GM18909 (cell line): ENCODE results near the gene KLHL3.
"Not testable (repeated sequence)": the region's sequence is repeated elsewhere in the genome, so short reads cannot be mapped to it uniquely, and the experiment has no call there.

Source experiments
- ATAC-seq: cut with Tn5 transposase; IDR thresholded peaks from one replicate; pipeline ENCODE4 v1.9.1; 2021; ENCODE audit warnings: mild to moderate bottlenecking; ENCODE audit not compliant: unreplicated experiment, poor library complexity

KLHL3 gene

GRCh38 chr5:137672881-137673280 is 63.0 kb downstream of the KLHL3 start:
- ATAC-seq = no peak

GRCh38 chr5:137672001-137672400 is 63.9 kb downstream of the KLHL3 start:
- ATAC-seq = no peak

- no peak for ATAC-seq
Measured at GRCh38 chr5:137669811-137670210, 66.1 kb downstream of the KLHL3 start.

- ATAC-seq = no peak
Measured at GRCh38 chr5:137668637-137669036, 67.3 kb downstream of the KLHL3 start.

GRCh38 chr5:137667341-137667740 is 68.5 kb downstream of the KLHL3 start:
- no peak for ATAC-seq

GRCh38 chr5:137666901-137667300 is 69.0 kb downstream of the KLHL3 start:
- ATAC-seq = no peak

- ATAC-seq = peak; percentile 25
Measured at GRCh38 chr5:137666461-137666850, 69.4 kb downstream of the KLHL3 start.

GRCh38 chr5:137665678-137666460 is 70.0 kb downstream of the KLHL3 start:
- ATAC-seq = peak; percentile 99

GRCh38 chr5:137660349-137660817 is 75.5 kb downstream of the KLHL3 start:
- peak; percentile 86 for ATAC-seq

- no peak for ATAC-seq
Measured at GRCh38 chr5:137659209-137659608, 76.7 kb downstream of the KLHL3 start.

- no peak for ATAC-seq
Measured at GRCh38 chr5:137658324-137658723, 77.6 kb downstream of the KLHL3 start.

- no peak for ATAC-seq
Measured at GRCh38 chr5:137657073-137657472, 78.8 kb downstream of the KLHL3 start.

GRCh38 chr5:137656558-137656957 is 79.3 kb downstream of the KLHL3 start:
- ATAC-seq = no peak

GRCh38 chr5:137651022-137651421 is 84.9 kb downstream of the KLHL3 start:
- ATAC-seq = no peak

GRCh38 chr5:137649228-137649935 is 86.5 kb downstream of the KLHL3 start:
- no peak for ATAC-seq

GRCh38 chr5:137648361-137648760 is 87.5 kb downstream of the KLHL3 start:
- no peak for ATAC-seq

GRCh38 chr5:137647401-137647800 is 88.5 kb downstream of the KLHL3 start:
- ATAC-seq = no peak

GRCh38 chr5:137646761-137647160 is 89.1 kb downstream of the KLHL3 start:
- ATAC-seq = no peak

- not testable (repeated sequence) for ATAC-seq
Measured at GRCh38 chr5:137643081-137643480, 92.8 kb downstream of the KLHL3 start.

GRCh38 chr5:137642091-137642490 is 93.8 kb downstream of the KLHL3 start:
- no peak for ATAC-seq

GRCh38 chr5:137641148-137641547 is 94.7 kb downstream of the KLHL3 start:
- ATAC-seq = no peak

GRCh38 chr5:137639645-137640044 is 96.2 kb downstream of the KLHL3 start:
- ATAC-seq = no peak
